Large intestine (tissue), 1 donor: ENCODE measurements around the gene VPS37C. TPM values are rescaled to one million over a fixed set of nuclear protein-coding genes. Genes with fewer than 3 reads are reported as not detected.

Experiments used
- polyA plus RNA-seq: library from polyadenylated mRNA; unstranded; fragments of 120-200 nt; gene quantifications from one replicate; pipeline ENCODE4 v1.2.1, GENCODE V29; 2013

Gene VPS37C
- polyA plus RNA-seq, 1 donor, result 32.0 TPM

Other genes with a start within 250 kb of the VPS37C start
- 42.2 TPM for gene TMEM109, start 247.3 kb downstream of the VPS37C start, polyA plus RNA-seq
- gene TMEM132A, start 237.0 kb downstream of the VPS37C start, polyA plus RNA-seq, result 19.6 TPM
- gene SLC15A3, start 209.2 kb downstream of the VPS37C start, polyA plus RNA-seq, result 19.8 TPM
- gene CD6, start 189.7 kb downstream of the VPS37C start, polyA plus RNA-seq, result 1.3 TPM
- gene CD5, start 58.9 kb downstream of the VPS37C start, polyA plus RNA-seq, result 0.82 TPM
- 0.63 TPM for gene PGA3, start 42.1 kb upstream of the VPS37C start, polyA plus RNA-seq
- 3.3 TPM for gene PGA4, start 60.9 kb upstream of the VPS37C start, polyA plus RNA-seq
- 0.40 TPM for gene PGA5, start 79.7 kb upstream of the VPS37C start, polyA plus RNA-seq
- gene VWCE, start 133.9 kb upstream of the VPS37C start, polyA plus RNA-seq, result 5.1 TPM
- 157 TPM for gene DDB1, start 171.7 kb upstream of the VPS37C start, polyA plus RNA-seq
- gene TKFC, start 171.8 kb upstream of the VPS37C start, polyA plus RNA-seq, result 285 TPM
- gene CYB561A3, start 200.5 kb upstream of the VPS37C start, polyA plus RNA-seq, result 31.1 TPM
- 45.6 TPM for gene TMEM138, start 200.9 kb upstream of the VPS37C start, polyA plus RNA-seq
- gene TMEM216, start 231.2 kb upstream of the VPS37C start, polyA plus RNA-seq, result 28.1 TPM